DND-41 (cell line): ENCODE measurements around the gene FOXO6.

Experiments
- CTCF ChIP-seq: IDR thresholded peaks from 2 replicates; pipeline ENCODE4 v1.5.1; 2012; ENCODE audit warnings: borderline replicate concordance, low read length, moderate library complexity, mild to moderate bottlenecking; ENCODE audit not compliant: poor library complexity, severe bottlenecking; ENCODE audit errors: extremely low read depth
- EZH2 ChIP-seq: IDR thresholded peaks from 3 replicates; pipeline ENCODE4 v1.6.1; 2012; ENCODE audit warnings: borderline replicate concordance, low read depth, mild to moderate bottlenecking, moderate library complexity, low read length, inconsistent platforms; ENCODE audit not compliant: severe bottlenecking

GRCh38 chr1:41355761-41356160 lies 5.5 kb upstream of the FOXO6 start:
- no peak for TF ChIP-seq CTCF
- no peak for TF ChIP-seq EZH2
